Fibroblast of the conjunctiva (primary cell): Measurements from ENCODE around the gene SLC5A4.

ENCODE experiments used
- DNase-seq: peaks from one replicate; pipeline ENCODE4 v3.0.0-alpha.2; 2010; ENCODE audit warnings: low read depth

The SLC5A4 gene

DNA sequence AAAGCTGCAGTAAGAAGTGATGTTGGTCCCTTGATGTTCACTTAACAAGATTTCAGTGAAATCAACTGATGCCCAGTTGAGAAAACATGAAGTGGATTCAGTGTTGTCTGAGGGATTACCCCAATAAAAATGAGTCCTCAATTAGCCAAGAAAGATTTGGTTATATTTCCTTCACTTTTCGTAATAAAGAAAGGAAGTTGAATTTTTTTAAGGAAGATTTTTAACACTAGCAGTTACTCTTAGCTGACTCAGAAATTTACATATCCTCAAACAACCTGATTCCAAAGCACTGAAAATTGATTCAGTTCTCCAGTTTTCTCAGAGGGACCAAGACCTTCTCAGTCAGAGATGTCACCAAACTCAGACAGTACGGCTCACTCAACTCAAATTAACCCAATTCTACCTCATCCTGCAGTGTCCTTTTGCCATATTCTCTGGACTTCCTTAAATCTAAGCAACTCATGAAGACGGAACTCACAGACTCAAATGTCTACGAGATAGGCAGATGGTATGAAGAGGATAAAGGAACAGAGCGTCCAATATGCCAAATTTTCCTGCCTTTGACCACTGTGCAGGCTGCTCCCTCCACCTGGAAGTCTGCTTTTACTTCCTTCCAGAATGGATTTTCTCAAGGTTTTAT, 22.8 kb downstream of the SLC5A4 start:
- no peak for DNase-seq

DNA sequence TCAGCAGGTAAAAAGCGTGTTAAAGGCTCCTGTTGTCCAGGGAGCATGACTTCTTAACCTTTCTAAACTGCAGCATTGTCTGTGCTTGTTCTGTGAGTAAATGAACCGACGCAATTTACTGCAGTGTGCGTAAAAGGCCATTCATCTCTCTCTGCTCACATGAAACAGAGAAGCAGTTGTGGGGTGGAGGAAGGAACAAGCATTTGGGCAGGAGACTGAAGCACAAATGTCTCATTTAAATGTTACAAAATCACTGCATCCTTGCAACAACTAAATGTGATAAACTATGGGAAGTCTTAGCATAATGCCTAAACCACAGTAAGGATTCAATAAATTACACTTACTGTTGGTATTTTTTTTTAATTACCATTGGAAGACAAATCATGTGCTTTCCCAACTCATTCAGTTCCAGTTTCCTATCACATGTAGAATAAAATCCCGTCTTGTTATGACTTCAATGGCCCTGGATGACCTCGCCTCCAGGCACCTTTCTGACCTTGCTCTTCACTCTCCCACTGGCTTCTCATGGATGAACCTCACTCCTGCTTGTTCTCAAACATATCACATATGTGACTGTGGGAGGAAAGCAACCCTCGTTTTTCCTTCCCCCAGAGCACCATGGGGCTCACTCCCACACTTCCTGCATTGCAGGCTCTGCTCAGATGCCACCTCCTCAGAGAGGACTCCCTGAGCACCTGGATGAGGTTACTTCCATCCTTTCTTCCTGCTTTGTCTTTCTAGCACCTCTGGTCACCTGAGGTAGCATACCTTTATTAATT, 28.6 kb downstream of the SLC5A4 start:
- DNase-seq = no peak

DNA sequence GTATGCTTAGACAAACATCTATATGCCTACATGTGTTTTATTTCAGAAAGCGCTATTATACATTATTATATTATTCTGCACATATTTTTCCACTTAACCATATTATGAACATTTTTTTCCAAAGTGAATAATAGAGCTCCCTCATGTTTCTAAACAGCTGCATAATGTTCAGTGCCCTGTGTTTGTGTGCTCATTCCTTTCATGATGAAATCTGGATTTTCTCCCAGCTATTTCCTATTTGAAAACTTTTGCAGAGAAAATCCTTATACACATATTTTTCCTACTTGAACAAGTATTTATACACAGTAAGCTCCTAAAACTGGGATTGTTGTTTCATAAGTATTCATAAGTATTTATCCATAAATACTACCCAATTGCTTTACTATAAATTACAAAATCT, 32.2 kb downstream of the SLC5A4 start:
- DNase-seq = no peak

DNA sequence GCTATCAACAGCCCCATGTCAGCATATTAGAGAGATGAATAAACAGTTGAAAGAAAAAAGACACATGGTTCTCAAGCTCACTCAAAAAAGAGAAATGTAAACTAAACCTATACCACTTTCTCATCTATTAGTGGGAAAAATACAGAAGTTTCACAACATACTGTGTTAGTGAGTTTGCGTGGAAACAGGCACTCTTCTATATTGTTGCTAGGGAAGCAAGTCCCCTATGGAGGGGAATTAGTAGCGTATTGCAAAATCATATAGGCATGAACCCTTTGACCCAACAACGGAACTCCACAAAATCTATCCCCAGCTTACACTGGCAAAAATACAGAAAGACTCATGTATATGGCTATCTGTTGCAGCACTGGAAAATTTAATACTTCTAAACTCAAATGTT, 36.1 kb downstream of the SLC5A4 start:
- no peak for DNase-seq

DNA sequence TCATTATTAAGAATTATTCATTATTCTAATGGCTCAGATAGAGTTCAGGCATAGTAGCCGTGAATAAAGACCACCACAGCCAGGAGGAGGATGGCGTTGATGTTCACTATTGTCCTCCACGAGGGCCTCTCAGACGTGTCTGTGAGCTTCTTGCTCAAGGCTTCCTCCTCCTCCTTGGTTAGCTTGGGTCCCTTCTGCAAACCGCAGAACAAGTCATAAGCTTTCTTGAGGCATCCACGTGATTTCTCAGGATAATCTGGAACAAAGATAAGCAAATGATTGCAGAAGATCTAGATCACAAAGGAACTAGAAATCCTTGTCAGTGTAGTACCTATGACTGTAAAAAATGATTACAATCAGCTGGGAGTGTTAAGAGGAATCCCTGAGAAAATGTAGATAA, 36.7 kb downstream of the SLC5A4 start:
- no peak for DNase-seq

DNA sequence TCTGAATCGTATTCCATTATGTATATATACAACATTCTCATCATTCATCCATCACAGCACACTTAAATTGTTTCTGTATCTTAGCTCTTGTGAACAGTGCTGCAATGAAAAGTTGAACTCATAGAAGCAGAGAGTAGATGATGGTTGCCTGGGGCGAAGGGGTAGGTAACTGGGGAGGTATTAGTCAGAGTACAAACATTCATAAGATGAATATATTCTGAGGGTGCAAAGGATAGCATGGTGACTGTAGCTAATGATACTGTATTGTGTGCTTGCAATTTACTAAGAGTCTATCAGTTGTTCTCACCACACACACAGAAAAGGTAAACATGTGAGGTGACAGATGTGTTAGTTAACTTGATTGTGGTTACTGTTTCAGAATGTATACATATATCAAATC, 37.7 kb downstream of the SLC5A4 start:
- no peak for DNase-seq

DNA sequence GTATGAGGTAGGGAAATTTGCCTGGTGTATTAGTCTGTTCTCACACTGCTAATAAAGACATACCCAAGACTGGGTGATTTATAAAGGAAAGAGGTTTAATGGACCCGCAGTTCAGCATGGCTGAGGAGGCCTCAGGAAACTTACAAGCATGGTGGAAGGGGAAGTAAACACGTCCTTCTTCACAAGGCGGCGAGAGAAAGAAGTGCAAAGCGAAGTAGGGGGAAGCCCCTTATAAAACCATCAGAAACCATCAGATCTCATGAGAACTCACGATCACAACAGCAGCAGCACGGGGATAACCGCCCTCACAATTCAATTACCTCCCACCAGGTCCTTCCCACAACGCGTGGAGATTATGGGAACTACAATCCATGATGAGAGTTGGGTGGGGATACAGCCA, 38.2 kb downstream of the SLC5A4 start:
- no peak for DNase-seq

DNA sequence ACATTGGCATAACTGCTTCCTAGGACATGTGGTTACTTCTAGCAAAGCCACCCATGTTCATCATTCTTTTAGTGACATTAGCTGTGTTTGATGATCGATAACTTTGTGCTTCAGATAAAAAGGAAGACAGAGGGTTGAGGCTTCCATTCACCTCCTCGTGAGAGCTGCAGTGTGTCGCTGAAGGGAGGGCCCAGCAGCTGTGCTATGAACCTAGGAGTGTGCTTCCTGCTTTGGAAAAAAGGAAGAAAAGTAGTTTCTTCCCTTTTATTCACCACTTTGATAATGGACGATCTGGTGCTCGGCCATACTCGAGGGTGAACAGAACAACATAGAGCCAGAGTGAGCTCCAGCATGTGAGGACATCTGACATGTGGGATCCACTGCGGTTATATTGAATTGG, 44.1 kb downstream of the SLC5A4 start:
- no peak for DNase-seq

DNA sequence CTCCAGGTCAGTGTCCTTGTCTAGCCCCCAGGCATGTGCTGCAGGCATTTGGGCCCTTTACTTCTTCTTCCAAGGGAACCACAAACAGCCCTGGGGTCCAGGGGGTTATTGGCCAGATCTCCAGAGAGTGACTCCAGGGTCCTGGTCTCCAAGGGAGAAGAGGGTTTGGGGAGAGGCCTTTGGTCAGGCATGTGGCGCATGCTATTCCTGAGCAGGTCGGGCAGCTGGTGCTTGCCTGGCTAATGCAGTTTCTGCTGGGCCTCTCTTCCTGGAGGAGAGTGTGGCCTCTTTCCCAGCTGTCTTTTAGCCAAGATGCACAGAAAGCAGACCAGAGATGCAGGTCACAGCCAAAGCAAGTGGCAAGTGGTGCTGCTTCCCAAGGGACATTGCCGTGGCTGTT, 46.5 kb downstream of the SLC5A4 start:
- no peak for DNase-seq

DNA sequence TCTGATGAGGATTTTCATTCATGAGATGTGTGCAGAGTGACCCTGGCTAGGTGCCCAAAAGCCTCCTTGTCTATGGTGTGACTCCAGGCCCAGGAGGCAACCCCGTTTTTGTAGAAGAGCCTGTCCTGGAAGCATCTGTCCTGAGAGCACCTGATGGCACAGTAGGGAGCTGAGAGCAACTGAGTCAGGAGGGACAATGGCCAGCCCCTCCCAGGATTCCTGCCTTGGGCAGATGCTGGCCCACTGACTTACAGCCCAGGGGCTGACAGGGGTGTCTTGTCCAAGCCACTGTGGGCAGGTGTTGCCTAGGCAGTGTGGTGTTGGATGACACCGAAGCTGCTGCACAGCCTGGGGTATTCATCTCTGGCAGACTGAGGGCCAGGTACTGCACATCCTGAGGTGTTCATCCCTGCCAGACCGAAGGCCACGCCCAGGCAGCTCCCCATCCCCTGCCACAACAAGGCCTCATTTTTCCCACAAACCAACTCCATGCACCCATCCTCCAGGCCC, 47.1 kb downstream of the SLC5A4 start:
- no peak for DNase-seq

DNA sequence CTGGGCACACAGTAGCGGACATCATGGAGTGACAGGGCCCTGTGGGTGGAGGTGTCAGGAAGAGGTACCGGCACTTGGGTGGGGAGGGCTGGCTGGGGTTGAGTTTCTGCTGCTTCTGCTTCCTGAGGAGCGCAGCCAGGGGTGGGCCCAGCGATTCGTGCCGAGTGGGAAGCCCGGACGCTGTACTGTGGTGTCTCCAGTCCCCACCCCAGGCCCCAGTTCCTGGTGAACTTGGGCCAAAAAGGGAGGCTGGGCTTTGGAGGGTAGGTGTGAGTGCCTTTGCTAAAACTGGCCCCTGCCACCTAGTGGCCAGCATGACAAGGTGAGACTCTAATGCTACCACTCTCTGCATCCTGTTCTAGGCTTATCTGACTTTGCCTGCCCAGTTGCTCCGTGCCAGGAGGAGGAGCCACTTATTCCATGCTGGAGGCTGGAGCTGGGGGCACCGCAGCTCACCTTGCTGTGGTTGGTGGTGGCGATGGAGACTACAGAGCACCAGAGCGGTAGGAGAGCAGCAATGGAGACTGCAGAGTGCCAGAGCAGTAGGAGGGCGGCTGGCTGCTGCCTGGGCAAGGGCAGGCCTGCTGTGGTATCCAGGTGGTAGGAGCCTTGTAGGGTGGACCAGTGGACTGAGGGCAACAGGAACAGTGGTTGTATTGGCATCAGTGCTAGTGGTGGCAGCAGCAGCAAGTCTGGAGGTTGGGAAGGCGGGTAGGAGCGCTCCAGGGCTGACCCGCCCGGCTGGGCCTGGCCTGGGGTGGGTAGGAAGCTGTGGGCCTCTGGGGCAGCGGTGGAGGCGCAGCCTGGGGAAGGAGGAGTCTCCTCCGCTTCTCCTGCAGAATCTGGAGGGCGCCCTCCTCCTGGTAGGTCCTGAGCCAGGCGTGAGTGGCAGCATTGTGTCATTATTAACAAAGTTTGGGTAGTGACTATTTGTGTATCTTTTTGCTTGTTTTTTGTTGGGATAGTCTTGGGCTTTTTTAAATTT, 48.1 kb downstream of the SLC5A4 start:
- DNase-seq = no peak

DNA sequence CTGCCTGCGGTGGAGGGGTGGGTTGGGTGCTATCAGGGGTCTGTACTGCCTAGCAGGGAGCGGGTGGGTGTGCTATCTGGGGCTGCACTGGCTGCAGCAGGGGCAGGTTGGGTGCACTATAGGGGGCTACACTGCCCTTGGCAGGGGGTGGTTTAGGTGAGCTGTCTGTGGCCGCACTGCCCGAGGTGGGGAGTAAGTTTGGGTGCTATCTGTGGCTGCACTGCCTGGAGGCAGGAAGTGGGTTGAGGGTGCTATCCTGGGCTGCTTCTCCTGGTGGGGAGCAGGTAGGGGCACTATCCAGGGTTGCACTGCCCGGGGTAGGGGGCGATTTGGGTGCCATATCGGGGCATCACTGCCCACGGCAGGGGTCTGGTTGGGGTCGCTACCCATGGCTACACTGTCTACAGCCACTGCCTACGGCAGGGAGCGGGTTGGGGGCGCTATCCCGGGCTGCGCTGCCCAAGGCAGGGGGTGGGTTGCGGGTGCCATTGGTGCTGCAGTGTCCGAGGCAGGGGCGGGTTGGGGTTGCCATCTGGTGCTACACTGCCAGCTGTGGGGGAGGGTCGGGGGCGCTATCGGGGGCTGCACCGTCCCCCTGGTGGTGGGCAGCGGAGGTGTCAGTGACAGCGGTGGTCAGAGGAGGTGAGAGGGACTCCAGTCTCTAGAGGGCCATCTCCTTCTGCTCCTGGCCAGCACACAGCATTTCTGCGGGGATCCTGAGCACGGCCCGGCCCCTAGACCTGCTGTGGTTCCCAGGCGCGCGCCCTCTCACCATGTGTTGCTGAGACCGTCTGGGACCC, 49.0 kb downstream of the SLC5A4 start:
- DNase-seq = no peak

DNA sequence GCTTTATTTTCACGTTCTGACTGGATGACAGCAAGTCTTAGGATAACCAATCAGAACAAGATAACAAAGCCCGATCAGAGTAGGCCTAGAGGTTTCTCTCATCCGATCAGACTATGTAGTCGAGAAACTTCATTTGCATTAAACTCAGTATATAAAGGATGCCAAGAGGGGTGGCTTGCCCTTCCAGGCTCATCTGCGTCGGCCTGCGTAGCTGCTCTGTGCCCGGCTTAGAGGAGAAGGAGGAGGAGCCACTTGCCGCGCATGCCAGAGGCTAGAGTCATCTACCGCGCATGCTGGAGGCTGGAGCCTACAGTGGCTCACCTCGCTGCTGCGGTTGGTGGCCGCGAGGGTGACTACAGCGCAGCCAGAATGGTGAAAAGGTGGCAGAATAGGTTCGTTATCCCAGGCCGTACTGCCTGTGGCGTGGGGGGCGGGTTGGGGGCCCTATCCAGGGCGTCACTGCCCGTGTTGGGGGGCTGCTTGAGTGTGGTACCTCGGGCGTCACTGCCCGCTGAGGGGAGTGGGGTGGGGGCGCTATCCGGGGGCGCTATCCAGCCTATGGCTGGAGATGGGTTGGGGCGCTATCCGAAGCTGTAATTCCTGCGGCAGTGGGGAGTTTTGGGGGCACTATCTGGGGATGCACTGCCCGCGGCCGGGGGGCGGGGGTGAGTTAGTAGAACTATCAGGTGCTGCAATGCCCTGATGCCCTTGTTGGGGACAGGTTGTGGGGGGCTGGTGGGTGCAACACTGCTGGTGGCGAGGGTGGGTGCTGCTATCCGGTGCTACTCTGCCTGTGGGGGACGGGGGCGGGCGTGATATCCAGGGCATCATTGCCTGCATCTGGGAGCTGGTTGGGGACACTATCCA, 50.1 kb downstream of the SLC5A4 start, which contains the start of gene RFPL2:
Gene RFPL2, minus strand, starts transcription at position 218 of the 867 bp plus-strand sequence. CDS start 2,622 bp downstream, outside the sequence.
- no peak for DNase-seq

DNA sequence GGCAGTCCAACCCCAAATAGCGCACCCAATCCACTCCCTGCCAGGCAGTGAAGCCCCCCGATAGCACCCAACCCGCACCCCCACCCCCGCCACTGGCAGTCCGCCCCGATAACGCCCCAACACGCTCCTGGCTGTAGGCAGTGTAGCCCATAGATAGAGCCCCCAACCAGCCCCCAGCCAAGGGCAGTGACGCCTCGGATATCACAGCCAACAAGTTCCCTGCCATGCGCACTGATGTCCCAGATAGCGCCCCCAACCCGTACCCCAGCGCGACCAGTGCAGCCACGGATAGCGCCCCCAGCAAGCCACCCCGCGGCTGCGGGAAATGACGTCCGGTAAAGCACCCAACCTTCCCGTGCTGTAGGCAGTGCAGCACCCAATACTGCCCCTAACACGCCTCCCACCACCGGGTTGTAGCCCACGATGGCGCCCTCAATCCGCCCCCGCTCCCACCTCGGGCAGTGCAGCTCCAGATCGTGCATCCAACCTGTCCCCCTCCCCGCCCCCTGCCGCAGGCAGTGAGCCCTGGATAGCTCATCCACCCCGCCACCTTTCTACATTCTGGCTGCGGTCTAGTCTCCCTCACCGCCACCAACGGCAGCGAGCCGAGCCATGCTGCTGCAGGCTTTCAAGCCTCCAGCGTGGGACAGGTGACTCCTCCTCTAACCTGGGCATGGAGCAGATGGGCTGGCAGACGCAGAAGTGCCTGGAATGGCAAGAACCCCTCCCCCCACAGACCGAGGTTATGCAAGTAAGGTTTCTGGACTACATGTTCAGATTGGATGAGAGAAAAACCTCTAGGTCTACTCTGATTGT, 50.9 kb downstream of the SLC5A4 start:
- no peak for DNase-seq

DNA sequence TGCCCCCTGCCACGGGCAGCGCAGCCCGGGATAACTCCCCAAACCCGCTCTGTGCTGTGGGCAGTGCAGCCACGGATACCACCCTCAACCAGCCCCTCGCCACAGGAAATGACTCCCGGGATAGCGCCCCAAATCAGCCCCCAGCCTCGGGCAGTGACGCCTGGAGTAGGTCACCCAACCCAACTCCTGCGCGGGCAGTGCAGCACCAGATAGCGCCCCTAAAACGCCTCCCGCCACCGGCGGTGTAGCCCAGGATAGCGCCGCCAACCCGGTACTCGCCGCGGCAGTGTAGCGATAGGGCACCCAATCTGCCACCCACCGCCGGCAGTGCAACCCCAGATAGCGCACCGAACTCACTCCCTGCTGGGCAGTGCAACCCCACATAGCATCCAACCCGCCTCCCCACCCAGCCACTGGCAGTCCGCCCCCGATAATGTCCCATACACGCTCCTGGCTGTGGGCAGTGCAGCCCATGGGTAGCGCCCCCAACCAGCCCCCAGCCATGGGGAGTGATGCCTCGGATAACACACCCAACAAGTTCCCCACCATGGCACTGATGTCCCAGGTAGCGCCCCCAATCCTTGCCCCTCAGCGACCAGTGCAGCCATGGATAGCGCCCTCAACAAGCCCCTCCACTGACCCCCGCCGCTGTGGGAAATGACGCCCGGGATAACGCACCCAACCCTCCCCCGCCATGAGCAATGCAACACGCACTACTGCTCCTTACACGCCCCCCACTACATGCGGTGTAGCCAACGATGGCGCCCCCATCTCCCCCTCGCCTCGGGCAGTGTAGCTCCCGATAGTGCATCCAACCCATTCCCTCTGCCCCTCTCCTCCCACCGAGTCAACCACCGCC, 51.7 kb downstream of the SLC5A4 start:
- DNase-seq = no peak

DNA sequence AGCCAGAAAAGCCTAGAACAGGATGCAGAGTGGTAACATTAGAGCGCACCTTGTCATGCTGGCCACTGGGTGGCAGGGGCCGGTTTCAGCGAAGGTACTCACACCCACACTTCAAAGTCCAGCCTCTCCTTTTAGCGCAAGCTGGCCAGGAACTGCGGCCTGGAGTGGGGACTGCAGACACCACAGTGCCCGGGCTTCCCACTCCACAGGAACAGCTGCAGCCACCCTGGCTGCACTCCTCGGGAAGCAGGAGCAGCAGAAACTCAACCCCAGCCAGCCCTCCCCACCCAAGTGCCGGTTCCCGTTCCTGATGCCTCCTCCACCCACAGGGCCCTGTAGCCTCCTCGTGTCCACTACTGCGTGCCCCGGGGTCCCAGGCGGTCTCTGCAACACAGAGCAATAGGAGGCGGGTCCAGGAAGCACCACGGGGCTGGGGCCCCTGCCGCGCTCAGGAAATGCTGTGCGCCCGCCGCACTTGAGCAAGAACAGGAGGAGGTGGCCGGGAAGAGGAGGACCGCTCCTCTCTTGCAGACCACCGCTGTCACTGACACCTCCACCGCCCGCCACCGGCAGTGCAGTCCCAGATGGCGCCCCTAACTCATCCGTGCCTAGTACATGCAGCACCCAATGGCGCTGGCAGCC, 52.5 kb downstream of the SLC5A4 start:
- DNase-seq = no peak

DNA sequence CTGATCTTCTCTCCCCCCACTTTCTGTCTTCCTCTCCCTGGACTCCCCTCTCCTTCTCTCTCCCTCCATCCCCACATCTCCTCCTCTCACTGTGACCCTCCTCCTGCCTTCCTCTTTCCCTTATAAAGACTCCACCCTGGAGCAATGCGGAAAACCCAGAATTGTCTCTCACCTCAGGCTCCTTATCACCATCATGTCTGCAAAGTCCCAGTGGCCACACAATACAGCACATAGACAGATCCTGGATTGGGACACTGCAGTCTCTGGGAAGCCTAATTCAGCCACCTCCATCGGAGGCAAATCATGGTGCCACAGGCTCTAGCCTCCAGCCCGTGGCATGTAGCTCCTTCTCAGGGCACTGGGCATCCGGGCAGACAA, 53.0 kb downstream of the SLC5A4 start:
- no peak for DNase-seq

DNA sequence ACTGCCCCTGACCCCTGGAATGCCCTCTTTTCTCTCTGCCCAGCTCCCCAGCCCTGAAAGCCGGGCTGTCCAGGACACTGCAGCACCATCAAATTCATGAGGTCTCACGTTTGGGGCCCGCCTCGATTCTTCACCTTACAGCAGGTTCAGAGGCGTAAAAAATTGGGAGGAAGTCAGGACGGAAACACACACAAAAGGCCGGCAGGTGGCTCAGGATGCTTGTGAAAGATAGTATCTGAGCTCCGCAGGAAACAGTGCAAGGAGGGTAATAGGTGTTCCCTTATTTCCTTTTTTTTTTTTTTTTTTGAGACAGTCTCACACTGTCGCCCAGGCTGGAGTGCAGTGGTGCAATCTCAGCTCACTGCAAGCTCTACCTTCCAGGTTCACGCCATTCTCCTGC, 54.4 kb downstream of the SLC5A4 start:
- no peak for DNase-seq
